DOHH2 (cell line): Measurements from ENCODE around the gene SCFD2.

Source experiments
- H3F3A ChIP-seq: fragments of 200-600 bp; sonication (generic), shearing (Covaris generic); 2 replicates; pipeline ENCODE4 v1.6.0; 2016; ENCODE audit warnings: antibody characterized with exemption, mild to moderate bottlenecking; ENCODE audit not compliant: control insufficient read depth, insufficient read depth
- H3K27ac ChIP-seq: fragments of 200-600 bp; sonication (generic); 2 replicates; pipeline ENCODE4 v1.5.1; 2014; ENCODE audit warnings: low read depth, mild to moderate bottlenecking, low read length, moderate library complexity
- H3K27me3 ChIP-seq: fragments of 200-600 bp; sonication (generic); 2 replicates; pipeline ENCODE4 v1.6.1; 2014; ENCODE audit warnings: mild to moderate bottlenecking, low read length, mixed read lengths; ENCODE audit not compliant: control insufficient read depth
- H3K36me3 ChIP-seq: fragments of 200-600 bp; sonication (generic); 2 replicates; pipeline ENCODE4 v1.6.1; 2014; ENCODE audit warnings: mild to moderate bottlenecking, low read length, moderate library complexity, mixed read lengths; ENCODE audit not compliant: control insufficient read depth
- H3K4me1 ChIP-seq: fragments of 200-600 bp; sonication (generic); 2 replicates; pipeline ENCODE4 v1.6.1; 2014; ENCODE audit warnings: mild to moderate bottlenecking, low read length, mixed read lengths; ENCODE audit not compliant: control insufficient read depth
- H3K4me2 ChIP-seq: fragments of 200-600 bp; sonication (generic); 2 replicates; pipeline ENCODE4 v1.6.0; 2014; ENCODE audit warnings: mild to moderate bottlenecking, low read length, moderate library complexity
- H3K4me3 ChIP-seq: fragments of 200-600 bp; sonication (generic); 2 replicates; pipeline ENCODE4 v1.5.1; 2014; ENCODE audit warnings: mild to moderate bottlenecking, low read length, mixed read lengths
- H3K79me2 ChIP-seq: fragments of 200-600 bp; sonication (generic); 2 replicates; pipeline ENCODE4 v1.6.1; 2014; ENCODE audit warnings: mild to moderate bottlenecking, low read length, mixed read lengths; ENCODE audit not compliant: control insufficient read depth
- H3K9me2 ChIP-seq: fragments of 200-600 bp; sonication (generic); replicated peaks from 2 replicates; pipeline ENCODE4 v1.6.1; 2014; ENCODE audit warnings: mild to moderate bottlenecking, low read length, mixed read lengths; ENCODE audit not compliant: control insufficient read depth
- H3K9me3 ChIP-seq: fragments of 200-600 bp; sonication (generic); 2 replicates; pipeline ENCODE4 v1.6.1; 2014; ENCODE audit warnings: antibody characterized with exemption, low read length, mixed read lengths; ENCODE audit not compliant: control insufficient read depth, insufficient read depth
- H4K20me1 ChIP-seq: fragments of 200-600 bp; sonication (generic); 2 replicates; pipeline ENCODE4 v1.6.0; 2014; ENCODE audit warnings: low read depth, mild to moderate bottlenecking, antibody characterized with exemption, low read length, moderate library complexity; ENCODE audit not compliant: control insufficient read depth, insufficient read depth
- EZH2phosphoT487 ChIP-seq: fragments of 200-600 bp; sonication (generic); IDR thresholded peaks from 2 replicates; pipeline ENCODE4 v1.6.1; 2017; ENCODE audit warnings: borderline replicate concordance, mild to moderate bottlenecking, antibody characterized with exemption, low read length, moderate library complexity, mixed read lengths
- TF ChIP-seq, protein P1 (sequence below): fragments of 200-600 bp; sonication (generic); IDR thresholded peaks from one replicate; pipeline ENCODE4 v1.5.1; 2014; ENCODE audit warnings: antibody characterized with exemption, mild to moderate bottlenecking, low read depth, low read length; ENCODE audit not compliant: poor library complexity, severe bottlenecking

SCFD2 gene

DNA sequence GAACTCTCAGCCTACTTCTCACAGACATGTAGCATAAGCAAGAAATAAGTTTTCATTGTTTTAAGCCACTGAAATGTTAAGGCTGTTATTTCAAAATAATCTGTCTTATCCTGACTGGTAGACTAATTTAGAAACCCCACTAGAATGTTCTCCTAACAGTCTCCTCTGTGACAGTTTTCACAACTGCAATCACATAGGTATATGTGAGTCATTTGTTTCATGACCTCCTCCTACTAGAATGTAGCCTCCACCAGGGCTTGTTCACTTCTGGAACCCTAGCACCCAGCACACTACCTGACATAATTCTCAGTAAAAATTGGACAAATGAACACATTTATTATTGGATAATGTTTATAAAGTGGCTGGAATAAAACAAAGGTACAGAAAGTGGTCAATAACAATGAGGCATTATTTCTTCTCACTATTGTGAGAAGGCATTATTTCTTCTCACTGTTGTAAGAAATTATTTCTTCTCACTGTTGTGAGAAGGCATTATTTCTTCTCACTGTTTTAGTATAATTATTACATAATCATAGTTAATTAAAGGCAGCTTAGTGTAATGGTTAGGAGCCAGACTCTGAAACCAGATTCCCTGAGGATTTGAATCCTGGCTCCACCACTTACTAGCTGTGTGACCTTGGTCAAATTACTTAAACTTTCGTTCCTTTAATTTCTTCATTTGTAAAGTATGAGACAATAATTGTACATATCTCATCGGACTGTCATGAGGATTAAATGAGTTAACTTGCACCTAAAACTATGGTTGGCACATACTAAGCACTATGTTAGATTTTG lies 252.2 kb downstream of the SCFD2 start:
- no peaks in the 10 kb centered on the region for H3K4me1 ChIP-seq
- no peaks in the 10 kb centered on the region for H3K79me2 ChIP-seq
- H3F3A ChIP-seq = no peaks in the 10 kb centered on the region
- TF ChIP-seq, protein P1, sequence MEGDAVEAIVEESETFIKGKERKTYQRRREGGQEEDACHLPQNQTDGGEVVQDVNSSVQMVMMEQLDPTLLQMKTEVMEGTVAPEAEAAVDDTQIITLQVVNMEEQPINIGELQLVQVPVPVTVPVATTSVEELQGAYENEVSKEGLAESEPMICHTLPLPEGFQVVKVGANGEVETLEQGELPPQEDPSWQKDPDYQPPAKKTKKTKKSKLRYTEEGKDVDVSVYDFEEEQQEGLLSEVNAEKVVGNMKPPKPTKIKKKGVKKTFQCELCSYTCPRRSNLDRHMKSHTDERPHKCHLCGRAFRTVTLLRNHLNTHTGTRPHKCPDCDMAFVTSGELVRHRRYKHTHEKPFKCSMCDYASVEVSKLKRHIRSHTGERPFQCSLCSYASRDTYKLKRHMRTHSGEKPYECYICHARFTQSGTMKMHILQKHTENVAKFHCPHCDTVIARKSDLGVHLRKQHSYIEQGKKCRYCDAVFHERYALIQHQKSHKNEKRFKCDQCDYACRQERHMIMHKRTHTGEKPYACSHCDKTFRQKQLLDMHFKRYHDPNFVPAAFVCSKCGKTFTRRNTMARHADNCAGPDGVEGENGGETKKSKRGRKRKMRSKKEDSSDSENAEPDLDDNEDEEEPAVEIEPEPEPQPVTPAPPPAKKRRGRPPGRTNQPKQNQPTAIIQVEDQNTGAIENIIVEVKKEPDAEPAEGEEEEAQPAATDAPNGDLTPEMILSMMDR = no peak
- TF ChIP-seq EZH2phosphoT487 = no peak
- H3K27ac ChIP-seq = no peak overlapping the region
- H4K20me1 ChIP-seq = no peaks in the 10 kb centered on the region
- H3K9me2 ChIP-seq = no peaks in the 10 kb centered on the region; the same call in 1 of the 2 replicates
- H3K9me3 ChIP-seq = no peaks in the 10 kb centered on the region
- H3K36me3 ChIP-seq = no peaks in the 10 kb centered on the region
- no peaks in the 10 kb centered on the region for H3K27me3 ChIP-seq
- no peak overlapping the region for H3K4me2 ChIP-seq
- H3K4me3 ChIP-seq = no peak overlapping the region

DNA sequence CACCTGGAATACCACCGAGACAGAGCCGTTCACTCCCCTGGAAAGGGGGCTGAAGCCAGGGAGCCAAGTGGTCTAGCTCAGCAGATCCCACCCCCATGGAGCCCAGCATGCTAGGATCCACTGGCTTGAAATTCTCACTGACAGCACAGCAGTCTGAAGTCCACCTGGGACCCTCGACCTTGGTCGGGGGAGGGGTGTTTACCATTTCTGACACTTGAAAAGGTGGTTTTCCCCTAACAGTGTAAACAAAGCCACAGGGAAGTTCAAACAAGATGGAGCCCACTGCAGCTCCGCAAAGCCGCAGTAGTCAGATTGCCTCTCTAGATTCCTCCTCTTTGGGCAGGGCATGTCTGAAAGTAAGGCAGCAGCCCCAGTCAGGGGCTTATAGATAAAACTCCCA lies 260.5 kb downstream of the SCFD2 start:
- Histone ChIP-seq H3K27me3 (no peaks in the 10 kb centered on the region), H3K79me2 (no peaks in the 10 kb centered on the region), H3K36me3 (no peaks in the 10 kb centered on the region), H3F3A (no peaks in the 10 kb centered on the region), H3K9me3 (no peaks in the 10 kb centered on the region), H3K27ac (no peak overlapping the region), H3K4me1 (no peaks in the 10 kb centered on the region), H4K20me1 (no peaks in the 10 kb centered on the region), H3K4me3 (no peak overlapping the region), H3K9me2 (no peaks in the 10 kb centered on the region), H3K4me2 (no peak overlapping the region)
- TF ChIP-seq EZH2phosphoT487 = no peak
- TF ChIP-seq, protein P1 = no peak

DNA sequence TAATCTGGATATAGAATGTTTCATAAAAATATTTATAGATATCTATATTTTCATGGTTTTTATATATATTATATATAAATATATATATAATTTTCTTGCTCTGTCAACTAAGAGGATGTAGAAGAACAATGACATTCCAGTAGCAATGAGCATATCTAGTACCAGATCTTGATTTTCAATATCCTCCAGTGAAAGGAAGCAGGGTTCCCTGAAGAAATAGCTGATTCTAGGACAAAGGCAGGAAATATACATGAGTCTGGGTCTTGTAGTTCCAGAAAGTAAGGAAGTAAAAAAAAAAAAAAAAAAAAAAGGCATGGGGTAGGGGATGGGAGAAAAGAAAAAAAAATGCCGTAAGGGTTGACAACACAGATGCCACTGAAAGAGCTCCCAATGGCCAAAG lies 262.4 kb downstream of the SCFD2 start:
- H3F3A ChIP-seq = no peaks in the 10 kb centered on the region
- TF ChIP-seq EZH2phosphoT487 = no peak
- TF ChIP-seq, protein P1 = no peak
- H3K9me2 ChIP-seq = no peaks in the 10 kb centered on the region
- H3K4me1 ChIP-seq = no peaks in the 10 kb centered on the region
- no peaks in the 10 kb centered on the region for H3K9me3 ChIP-seq
- H3K27me3 ChIP-seq = no peaks in the 10 kb centered on the region
- no peak overlapping the region for H3K4me2 ChIP-seq
- H3K79me2 ChIP-seq = no peaks in the 10 kb centered on the region
- H4K20me1 ChIP-seq = no peaks in the 10 kb centered on the region
- H3K36me3 ChIP-seq = no peaks in the 10 kb centered on the region
- no peak overlapping the region for H3K4me3 ChIP-seq
- no peak overlapping the region for H3K27ac ChIP-seq
